Prostate gland (tissue), 2 donors: ENCODE results near the gene TMC1. TPM values are rescaled to one million over a fixed set of nuclear protein-coding genes. Genes with fewer than 3 reads are reported as not detected.

ENCODE experiments used
- DNase-seq: peaks from one replicate; pipeline ENCODE4 v3.0.0-alpha.2; 2019; ENCODE audit warnings: low spot score
- H3K27ac ChIP-seq, 2 donors: fragments of 200-600 bp; sonication (generic); 2 replicates each; pipeline ENCODE4 v1.5.1; 2017 to 2019
- H3K27me3 ChIP-seq: fragments of 200-600 bp; sonication (generic); replicated peaks from 2 replicates; pipeline ENCODE4 v1.5.1; 2019; ENCODE audit not compliant: insufficient read depth
- H3K36me3 ChIP-seq, 2 donors: fragments of 200-600 bp; sonication (generic); 1 replicate in 1 of 2; 2 replicates in 1 of 2; pipeline versions ENCODE4 v1.5.1 to v1.8.1; 2017 to 2019
- H3K4me1 ChIP-seq: fragments of 200-600 bp; sonication (generic); replicated peaks from 2 replicates; pipeline ENCODE4 v1.5.1; 2019
- H3K4me3 ChIP-seq, 2 donors: fragments of 200-600 bp; sonication (generic); 2 replicates each; pipeline ENCODE4 v1.5.1; 2017 to 2019
- H3K9me3 ChIP-seq: fragments of 200-600 bp; sonication (generic); 2 replicates; pipeline ENCODE4 v1.5.1; 2017
- POLR2A ChIP-seq: fragments of 450-650 bp; IDR thresholded peaks from one replicate; pipeline ENCODE4 v1.6.1; 2016; ENCODE audit warnings: antibody characterized with exemption, mild to moderate bottlenecking
- POLR2AphosphoS5 ChIP-seq: sonication (generic); formaldehyde crosslinking; IDR thresholded peaks from one replicate; pipeline ENCODE4 v1.6.1; 2017; ENCODE audit warnings: antibody characterized with exemption
- WGBS: methylation state at CpG from one replicate; pipeline ENCODE4 v1.1.5; 2018; 5-methylcytosine and 5-hydroxymethylcytosine counted together
- intact Hi-C: fragments of 100-400 bp; cut with DNase I; formaldehyde crosslinking; loops from one replicate; pipeline ENCODE4 v1.14.2; 2022
- total RNA-seq, 2 donors: library from RNA; depleted of rRNA; stranded (reverse); fragments of >200 nt; gene quantifications; one replicate each; pipeline ENCODE4 v1.1.0, GENCODE V29; 2016
- TF ChIP-seq, protein P1 (sequence below), 4 experiments: fragments of 200-600 bp in 2 of 4; fragments of 450-650 bp in 2 of 4; sonication (generic) in 2 of 4; IDR thresholded peaks; 1 replicate in 3 of 4; 2 replicates in 1 of 4; pipeline ENCODE4 v1.5.1; 2016 to 2019; ENCODE audit warnings: antibody characterized with exemption in 4 of 4, mild to moderate bottlenecking in 2 of 4, moderate library complexity in 2 of 4

The TMC1 gene
- total RNA-seq, 2 donors from 2014 or later: 3.0 to 5.3 TPM

DNA sequence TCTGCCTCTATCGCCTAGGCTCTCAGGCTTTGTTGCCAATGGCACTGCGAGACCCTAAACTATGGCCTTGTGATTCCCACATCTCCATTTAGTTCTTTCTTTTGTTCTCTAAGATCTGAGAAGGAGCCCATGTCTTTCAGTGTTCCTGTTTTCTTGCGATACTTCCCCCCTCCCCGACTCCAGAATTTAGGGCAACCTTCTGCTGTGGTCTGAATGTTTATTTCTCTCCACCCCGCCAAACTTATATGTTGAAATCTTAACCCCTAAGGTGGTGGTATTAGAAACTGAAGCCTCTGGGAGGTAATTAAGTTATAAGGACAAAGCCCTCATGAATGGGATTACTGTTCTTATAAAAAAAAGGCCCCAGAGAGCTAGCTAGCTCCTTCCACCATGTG, 6.4 kb downstream of the TMC1 start:
- no peaks in the 10 kb centered on the region for H3K9me3 ChIP-seq
- peak overlapping the region in 1 of 2 donors; percentile 11 for H3K4me3 ChIP-seq
- intact Hi-C loops: loop anchor here (10.0 kb wide), 2 partner anchors 53 to 57 kb away; no protein-coding TSS in a partner anchor
- TF ChIP-seq, protein P1, sequence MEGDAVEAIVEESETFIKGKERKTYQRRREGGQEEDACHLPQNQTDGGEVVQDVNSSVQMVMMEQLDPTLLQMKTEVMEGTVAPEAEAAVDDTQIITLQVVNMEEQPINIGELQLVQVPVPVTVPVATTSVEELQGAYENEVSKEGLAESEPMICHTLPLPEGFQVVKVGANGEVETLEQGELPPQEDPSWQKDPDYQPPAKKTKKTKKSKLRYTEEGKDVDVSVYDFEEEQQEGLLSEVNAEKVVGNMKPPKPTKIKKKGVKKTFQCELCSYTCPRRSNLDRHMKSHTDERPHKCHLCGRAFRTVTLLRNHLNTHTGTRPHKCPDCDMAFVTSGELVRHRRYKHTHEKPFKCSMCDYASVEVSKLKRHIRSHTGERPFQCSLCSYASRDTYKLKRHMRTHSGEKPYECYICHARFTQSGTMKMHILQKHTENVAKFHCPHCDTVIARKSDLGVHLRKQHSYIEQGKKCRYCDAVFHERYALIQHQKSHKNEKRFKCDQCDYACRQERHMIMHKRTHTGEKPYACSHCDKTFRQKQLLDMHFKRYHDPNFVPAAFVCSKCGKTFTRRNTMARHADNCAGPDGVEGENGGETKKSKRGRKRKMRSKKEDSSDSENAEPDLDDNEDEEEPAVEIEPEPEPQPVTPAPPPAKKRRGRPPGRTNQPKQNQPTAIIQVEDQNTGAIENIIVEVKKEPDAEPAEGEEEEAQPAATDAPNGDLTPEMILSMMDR (IDR thresholded peaks at IDR 0.05): no peak
- no peak for TF ChIP-seq POLR2AphosphoS5
- TF ChIP-seq POLR2A: no peak
- H3K27me3 ChIP-seq: no peaks in the 10 kb centered on the region
- H3K4me1 ChIP-seq: peaks cover 5% of the 10 kb centered on the region
- DNase-seq: no peak
- H3K27ac ChIP-seq: peak overlapping the region; percentile 71 to 76
- 8% methylated on average over 5 of the region's 5 CpGs for WGBS
- no peaks in the 10 kb centered on the region for H3K36me3 ChIP-seq

DNA sequence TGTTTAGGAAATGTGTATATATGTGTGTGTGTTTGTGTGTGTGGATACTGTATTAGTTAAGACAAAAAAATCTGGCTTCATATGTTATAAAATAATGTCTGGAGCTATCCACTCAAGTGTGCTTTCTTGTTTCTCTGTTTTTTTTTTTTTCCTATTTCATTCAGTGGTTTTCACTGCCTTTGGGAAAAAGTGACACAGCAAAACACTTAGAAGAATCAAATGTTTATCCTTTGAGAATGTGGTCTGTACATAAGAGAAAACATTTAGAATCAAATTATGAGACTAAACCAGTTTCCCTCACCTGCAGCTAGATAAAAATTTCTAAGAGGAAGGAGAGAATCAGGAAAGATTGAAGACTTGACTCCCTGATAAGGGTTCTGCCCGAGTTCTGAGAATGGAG, 8.1 kb downstream of the TMC1 start:
- H3K4me3 ChIP-seq: no peak overlapping the region
- no peaks in the 10 kb centered on the region for H3K9me3 ChIP-seq
- H3K27ac ChIP-seq: no peak overlapping the region
- peaks cover 12% of the 10 kb centered on the region for H3K4me1 ChIP-seq
- DNase-seq: no peak
- no peaks in the 10 kb centered on the region for H3K27me3 ChIP-seq
- intact Hi-C loops: loop anchor here (10.0 kb wide), 2 partner anchors 55 kb away; no protein-coding TSS in a partner anchor
- TF ChIP-seq, protein P1 (IDR thresholded peaks at IDR 0.05): no peak
- no peak for TF ChIP-seq POLR2A
- TF ChIP-seq POLR2AphosphoS5: no peak
- no peaks in the 10 kb centered on the region for H3K36me3 ChIP-seq
- 48% methylated on average over 1 of the region's 1 CpG for WGBS

GRCh38 chr9:72533322-72533721, 11.9 kb downstream of the TMC1 start:
- H3K27me3 ChIP-seq: no peaks in the 10 kb centered on the region
- peak overlapping the region; percentile 54 to 73 for H3K27ac ChIP-seq
- no peak overlapping the region for H3K4me3 ChIP-seq
- no peaks in the 10 kb centered on the region for H3K9me3 ChIP-seq
- TF ChIP-seq POLR2AphosphoS5 (peak; percentile 97), POLR2A (no peak)
- TF ChIP-seq, protein P1 (IDR thresholded peaks at IDR 0.05): no peak
- H3K4me1 ChIP-seq: peaks cover 6% of the 10 kb centered on the region
- H3K36me3 ChIP-seq: no peaks in the 10 kb centered on the region
- DNase-seq: peak; percentile 81
- WGBS: 11% methylated on average over 1 of the region's 1 CpG
- intact Hi-C loops: no loop called here

DNA sequence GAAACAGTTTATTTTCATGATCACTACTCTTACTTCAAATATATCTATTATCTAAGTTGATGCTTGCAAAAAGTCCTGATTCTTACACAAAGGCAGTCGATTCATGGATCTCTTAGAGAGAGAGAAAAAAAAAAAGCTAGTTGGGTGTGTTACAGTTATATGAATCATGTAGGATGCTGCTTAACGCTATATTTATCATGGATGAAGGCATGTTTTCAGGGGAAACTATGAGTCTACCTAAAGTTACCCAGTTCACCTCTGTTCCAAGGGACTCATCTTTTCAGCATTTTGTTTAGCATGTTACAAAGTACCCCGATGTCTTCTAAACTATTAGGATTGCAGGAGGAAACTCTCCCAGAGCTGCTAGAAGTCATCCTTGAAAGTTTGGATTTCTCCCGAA, 13.5 kb downstream of the TMC1 start:
- 89% methylated on average over 4 of the region's 4 CpGs for WGBS

DNA sequence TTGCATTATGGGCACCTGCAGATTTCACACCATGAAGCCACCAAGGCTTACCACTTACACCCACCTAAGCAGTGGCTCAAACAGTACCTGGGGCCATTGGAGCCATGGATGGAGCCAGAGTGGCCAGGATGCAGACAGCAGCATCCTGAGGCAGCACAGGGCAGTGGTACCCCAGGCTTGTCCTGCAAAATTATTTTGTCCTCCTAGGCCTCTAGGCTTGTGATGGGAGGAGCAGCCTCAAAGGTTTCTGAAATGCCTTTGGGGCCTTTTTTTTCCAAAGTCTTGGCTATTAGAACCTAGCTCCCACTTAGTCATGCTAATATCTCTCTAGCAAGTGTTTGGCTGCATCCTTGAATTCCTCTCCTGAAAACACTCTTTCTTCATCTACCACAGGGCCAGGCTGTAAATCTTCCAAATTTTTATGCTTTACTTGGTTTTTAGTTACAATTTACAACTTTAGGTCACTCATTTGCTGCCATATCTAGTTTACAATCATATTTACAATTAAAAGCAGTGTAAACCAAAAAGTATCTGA, 15.7 kb downstream of the TMC1 start:
- intact Hi-C loops: no loop called here
- DNase-seq: no peak
- Histone ChIP-seq H3K9me3 (no peaks in the 10 kb centered on the region), H3K27ac (no peak overlapping the region), H3K4me1 (peaks cover 6% of the 10 kb centered on the region), H3K36me3 (no peaks in the 10 kb centered on the region), H3K27me3 (no peaks in the 10 kb centered on the region), H3K4me3 (no peak overlapping the region)
- TF ChIP-seq POLR2AphosphoS5: no peak
- TF ChIP-seq, protein P1 (IDR thresholded peaks at IDR 0.05): no peak
- TF ChIP-seq POLR2A: no peak

More for the DNA sequence above, 13.5 kb downstream of the TMC1 start:
- H3K4me1 ChIP-seq: peaks cover 6% of the 10 kb centered on the region
- H3K36me3 ChIP-seq: no peaks in the 10 kb centered on the region
- H3K4me3 ChIP-seq: no peak overlapping the region
- DNase-seq: no peak
- no peaks in the 10 kb centered on the region for H3K9me3 ChIP-seq
- TF ChIP-seq POLR2A: no peak
- no peak for TF ChIP-seq POLR2AphosphoS5
- TF ChIP-seq, protein P1 (IDR thresholded peaks at IDR 0.05): no peak
- H3K27me3 ChIP-seq: no peaks in the 10 kb centered on the region
- no peak overlapping the region for H3K27ac ChIP-seq
- intact Hi-C loops: no loop called here
